ENCODE results near the gene IFIH1. TPM values are rescaled to one million over a fixed set of nuclear protein-coding genes. Genes with fewer than 3 reads are reported as not detected.

The IFIH1 gene
- total RNA-seq, 1 experiment from 2014 or later, result 4.7 TPM

DNA sequence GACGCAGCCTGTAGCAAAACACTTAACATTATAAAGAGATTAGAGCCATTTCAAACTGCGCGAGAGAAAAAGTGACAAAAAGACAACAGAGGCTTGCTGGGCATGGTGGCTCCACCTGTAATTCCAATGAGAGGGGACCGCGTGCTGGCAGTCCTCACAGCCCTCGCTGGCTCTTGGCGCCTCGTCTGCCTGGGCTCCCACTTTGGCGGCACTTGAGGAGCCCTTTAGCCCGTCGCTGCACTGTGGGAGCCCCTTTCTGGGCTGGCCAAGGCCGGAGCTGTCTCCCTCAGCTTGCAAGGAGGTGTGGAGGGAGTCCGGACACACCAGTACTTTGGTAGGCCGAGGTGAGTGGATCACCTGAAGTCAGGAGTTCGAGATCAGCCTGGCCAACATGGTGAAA, 9.3 kb upstream of the IFIH1 start:
- Histone ChIP-seq H3K36me3 (ENCODE audit: low read depth) (no peaks in the 10 kb centered on the region), H3K4me2 (no peak overlapping the region), H3K9me2 (ENCODE audit: insufficient read depth) (no peaks in the 10 kb centered on the region), H3K9me3 (ENCODE audit: insufficient read depth, low read depth) (no peaks in the 10 kb centered on the region), H3K4me1 (replicated peaks; ENCODE audit: insufficient read depth) (no peaks in the 10 kb centered on the region), H3F3A (ENCODE audit: insufficient read depth, low read depth) (no peaks in the 10 kb centered on the region), H4K20me1 (ENCODE audit: insufficient read depth) (no peaks in the 10 kb centered on the region), H3K79me2 (ENCODE audit: low read depth) (no peaks in the 10 kb centered on the region), H2AFZ (no peak overlapping the region), H3K4me3 (no peak overlapping the region), H3K27me3 (ENCODE audit: insufficient read depth, low read depth) (no peaks in the 10 kb centered on the region), H3K27ac (no peak overlapping the region)
- CTCF ChIA-PET, result no interaction called here
- no TSS peak for BruUV-seq (replicated peaks)
- POLR2A ChIA-PET (ENCODE audit: unreplicated experiment), result no interaction called here
- TF ChIP-seq, protein P1, sequence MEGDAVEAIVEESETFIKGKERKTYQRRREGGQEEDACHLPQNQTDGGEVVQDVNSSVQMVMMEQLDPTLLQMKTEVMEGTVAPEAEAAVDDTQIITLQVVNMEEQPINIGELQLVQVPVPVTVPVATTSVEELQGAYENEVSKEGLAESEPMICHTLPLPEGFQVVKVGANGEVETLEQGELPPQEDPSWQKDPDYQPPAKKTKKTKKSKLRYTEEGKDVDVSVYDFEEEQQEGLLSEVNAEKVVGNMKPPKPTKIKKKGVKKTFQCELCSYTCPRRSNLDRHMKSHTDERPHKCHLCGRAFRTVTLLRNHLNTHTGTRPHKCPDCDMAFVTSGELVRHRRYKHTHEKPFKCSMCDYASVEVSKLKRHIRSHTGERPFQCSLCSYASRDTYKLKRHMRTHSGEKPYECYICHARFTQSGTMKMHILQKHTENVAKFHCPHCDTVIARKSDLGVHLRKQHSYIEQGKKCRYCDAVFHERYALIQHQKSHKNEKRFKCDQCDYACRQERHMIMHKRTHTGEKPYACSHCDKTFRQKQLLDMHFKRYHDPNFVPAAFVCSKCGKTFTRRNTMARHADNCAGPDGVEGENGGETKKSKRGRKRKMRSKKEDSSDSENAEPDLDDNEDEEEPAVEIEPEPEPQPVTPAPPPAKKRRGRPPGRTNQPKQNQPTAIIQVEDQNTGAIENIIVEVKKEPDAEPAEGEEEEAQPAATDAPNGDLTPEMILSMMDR (conservative IDR thresholded peaks at IDR 0.05), result no peak
- TF ChIP-seq EZH2 (IDR thresholded peaks at IDR 0.05; ENCODE audit: low read depth), result no peak
- intact Hi-C loops (cut with micrococcal nuclease; ENCODE audit: unreplicated experiment), result no loop called here
- DNase-seq, result no peak

GRCh38 chr2:162327134-162327769, 8.8 kb upstream of the IFIH1 start:
- no peaks in the 10 kb centered on the region for H3K4me1 ChIP-seq (replicated peaks; ENCODE audit: insufficient read depth)
- no peak overlapping the region for H2AFZ ChIP-seq
- intact Hi-C loops (cut with micrococcal nuclease; ENCODE audit: unreplicated experiment), result no loop called here
- BruUV-seq (replicated peaks), result no TSS peak
- H3K27ac ChIP-seq, result no peak overlapping the region
- H3K36me3 ChIP-seq (ENCODE audit: low read depth), result no peaks in the 10 kb centered on the region
- no peaks in the 10 kb centered on the region for H3K27me3 ChIP-seq (ENCODE audit: insufficient read depth, low read depth)
- no peak overlapping the region for H3K4me3 ChIP-seq
- no peak overlapping the region for H3K4me2 ChIP-seq
- no peaks in the 10 kb centered on the region for H3K9me3 ChIP-seq (ENCODE audit: insufficient read depth, low read depth)
- H4K20me1 ChIP-seq (ENCODE audit: insufficient read depth), result no peaks in the 10 kb centered on the region
- no peaks in the 10 kb centered on the region for H3K79me2 ChIP-seq (ENCODE audit: low read depth)
- no peaks in the 10 kb centered on the region for H3F3A ChIP-seq (ENCODE audit: insufficient read depth, low read depth)
- CTCF ChIA-PET, result no interaction called here
- DNase-seq, result no peak
- no peaks in the 10 kb centered on the region for H3K9me2 ChIP-seq (ENCODE audit: insufficient read depth)
- POLR2A ChIA-PET (ENCODE audit: unreplicated experiment), result no interaction called here
- no peak for TF ChIP-seq EZH2 (IDR thresholded peaks at IDR 0.05; ENCODE audit: low read depth)
- TF ChIP-seq, protein P1 (conservative IDR thresholded peaks at IDR 0.05), result peak; percentile 70

GRCh38 chr2:162324953-162325352, 6.5 kb upstream of the IFIH1 start:
- no peaks in the 10 kb centered on the region for H3K27me3 ChIP-seq (ENCODE audit: insufficient read depth, low read depth)
- ChIA-PET CTCF (no interaction called here), POLR2A (ENCODE audit: unreplicated experiment) (no interaction called here)
- intact Hi-C loops (cut with micrococcal nuclease; ENCODE audit: unreplicated experiment), result no loop called here
- no TSS peak for BruUV-seq (replicated peaks)
- no peaks in the 10 kb centered on the region for H3F3A ChIP-seq (ENCODE audit: insufficient read depth, low read depth)
- no peak overlapping the region for H3K27ac ChIP-seq
- H3K9me2 ChIP-seq (ENCODE audit: insufficient read depth), result no peaks in the 10 kb centered on the region
- no peaks in the 10 kb centered on the region for H3K79me2 ChIP-seq (ENCODE audit: low read depth)
- H4K20me1 ChIP-seq (ENCODE audit: insufficient read depth), result no peaks in the 10 kb centered on the region
- no peaks in the 10 kb centered on the region for H3K4me1 ChIP-seq (replicated peaks; ENCODE audit: insufficient read depth)
- H3K36me3 ChIP-seq (ENCODE audit: low read depth), result no peaks in the 10 kb centered on the region
- DNase-seq, result no peak
- H3K4me2 ChIP-seq, result no peak overlapping the region
- no peak for TF ChIP-seq EZH2 (IDR thresholded peaks at IDR 0.05; ENCODE audit: low read depth)
- TF ChIP-seq, protein P1 (conservative IDR thresholded peaks at IDR 0.05), result no peak
- no peak overlapping the region for H2AFZ ChIP-seq
- H3K9me3 ChIP-seq (ENCODE audit: insufficient read depth, low read depth), result no peaks in the 10 kb centered on the region
- no peak overlapping the region for H3K4me3 ChIP-seq

Measured in PC-9 (cell line).